Vagina (tissue), 2 donors: ENCODE measurements around the gene PLAC1.

Source experiments
- CTCF ChIP-seq, 3 experiments: fragments of 450-650 bp in 2 of 3; fragments of 200-600 bp in 1 of 3; sonication (generic) in 1 of 3; IDR thresholded peaks; one replicate each; pipeline ENCODE4 v1.5.1; 2017 to 2019; ENCODE audit warnings: antibody characterized with exemption in 3 of 3, mild to moderate bottlenecking in 2 of 3, moderate library complexity in 2 of 3
- POLR2A ChIP-seq, 2 donors: fragments of 450-650 bp; IDR thresholded peaks; one replicate each; pipeline ENCODE4 v1.6.1; 2017; ENCODE audit warnings: antibody characterized with exemption in 2 of 2, mild to moderate bottlenecking in 2 of 2, moderate library complexity in 2 of 2
- POLR2AphosphoS5 ChIP-seq, 2 donors: sonication (generic); formaldehyde crosslinking; IDR thresholded peaks; one replicate each; pipeline ENCODE4 v1.9.0; 2017; ENCODE audit warnings: antibody characterized with exemption in 2 of 2, mild to moderate bottlenecking in 2 of 2, low read depth in 1 of 2; ENCODE audit not compliant: insufficient read depth in 1 of 2

- TF ChIP-seq POLR2AphosphoS5 (IDR thresholded peaks at IDR 0.05; ENCODE audit: insufficient read depth in 1 of 2, low read depth in 1 of 2) (no peak), CTCF (IDR thresholded peaks at IDR 0.05) (no peak), POLR2A (IDR thresholded peaks at IDR 0.05) (no peak)
Measured at GRCh38 chrX:134626434-134626833, 31.8 kb downstream of the PLAC1 start.
